WERI-Rb-1 (cell line): ENCODE results near the gene TXNDC17.
"Not testable (repeated sequence)": the region's sequence is repeated elsewhere in the genome, so short reads cannot be mapped to it uniquely, and the experiment has no call there.

Experiments
- DNase-seq: peaks from one replicate; pipeline ENCODE4 v3.0.0-alpha.2; 2020
- H3K27ac ChIP-seq: fragments of 250-450 bp; sonication (Bioruptor Pico); 2 replicates; pipeline ENCODE4 v1.5.1; 2020; ENCODE audit warnings: mild to moderate bottlenecking, moderate library complexity
- H3K27me3 ChIP-seq: fragments of 250-450 bp; sonication (Bioruptor Pico); 2 replicates; pipeline ENCODE4 v1.5.1; 2021; ENCODE audit warnings: mild to moderate bottlenecking, low read depth, moderate library complexity; ENCODE audit not compliant: insufficient read depth, severe bottlenecking
- H3K36me3 ChIP-seq: fragments of 250-450 bp; sonication (Bioruptor Pico); 2 replicates; pipeline ENCODE4 v1.5.1; 2020; ENCODE audit warnings: mild to moderate bottlenecking, moderate library complexity
- H3K4me3 ChIP-seq: 2 replicates; pipeline ENCODE4 v1.5.1; 2011; ENCODE audit warnings: low read depth, mild to moderate bottlenecking, control low read depth, low read length
- H3K9me3 ChIP-seq: fragments of 250-450 bp; sonication (Bioruptor Pico); 2 replicates; pipeline ENCODE4 v1.5.1; 2021; ENCODE audit warnings: mild to moderate bottlenecking, moderate library complexity; ENCODE audit not compliant: severe bottlenecking
- CTCF ChIP-seq: IDR thresholded peaks from 2 replicates; pipeline ENCODE4 v1.5.1; 2011; ENCODE audit warnings: low read depth, mild to moderate bottlenecking, control low read depth, inconsistent platforms, low read length

The TXNDC17 gene

GRCh38 chr17:6643451-6644125 is 2.7 kb downstream of the TXNDC17 start:
- H3K4me3 ChIP-seq = no peak overlapping the region
- no peaks in the 10 kb centered on the region for H3K27me3 ChIP-seq
- H3K9me3 ChIP-seq = peaks cover 2% of the 10 kb centered on the region
- DNase-seq = no peak
- no peak overlapping the region for H3K27ac ChIP-seq
- TF ChIP-seq CTCF = no peak
- peaks cover 63% of the 10 kb centered on the region for H3K36me3 ChIP-seq

DNA sequence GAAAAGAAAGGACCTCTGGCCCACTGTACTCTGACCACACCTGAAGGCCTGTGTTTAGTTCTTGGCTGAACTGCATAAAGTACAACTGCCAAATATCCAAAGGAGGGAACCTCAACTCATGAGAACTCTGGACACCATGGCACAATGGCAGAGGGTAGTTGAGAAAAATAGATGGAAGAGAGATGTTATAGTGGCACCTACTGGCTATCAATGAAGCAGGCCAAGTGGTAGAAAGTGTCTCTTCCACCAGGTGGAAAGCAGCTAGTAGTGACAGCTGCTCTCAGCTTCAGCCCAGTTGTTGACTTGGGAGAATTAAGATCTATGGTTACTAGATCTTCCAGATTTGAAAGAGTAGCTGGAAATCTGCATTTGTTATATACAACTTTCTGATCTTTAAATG is 7.3 kb downstream of the TXNDC17 start:
- no peak overlapping the region for H3K27ac ChIP-seq
- H3K4me3 ChIP-seq = no peak overlapping the region
- peaks cover 48% of the 10 kb centered on the region for H3K36me3 ChIP-seq
- no peak for DNase-seq
- peak; percentile 39; the same call in 1 of the 2 replicates for TF ChIP-seq CTCF
- H3K27me3 ChIP-seq = no peaks in the 10 kb centered on the region
- peaks cover 3% of the 10 kb centered on the region for H3K9me3 ChIP-seq

DNA sequence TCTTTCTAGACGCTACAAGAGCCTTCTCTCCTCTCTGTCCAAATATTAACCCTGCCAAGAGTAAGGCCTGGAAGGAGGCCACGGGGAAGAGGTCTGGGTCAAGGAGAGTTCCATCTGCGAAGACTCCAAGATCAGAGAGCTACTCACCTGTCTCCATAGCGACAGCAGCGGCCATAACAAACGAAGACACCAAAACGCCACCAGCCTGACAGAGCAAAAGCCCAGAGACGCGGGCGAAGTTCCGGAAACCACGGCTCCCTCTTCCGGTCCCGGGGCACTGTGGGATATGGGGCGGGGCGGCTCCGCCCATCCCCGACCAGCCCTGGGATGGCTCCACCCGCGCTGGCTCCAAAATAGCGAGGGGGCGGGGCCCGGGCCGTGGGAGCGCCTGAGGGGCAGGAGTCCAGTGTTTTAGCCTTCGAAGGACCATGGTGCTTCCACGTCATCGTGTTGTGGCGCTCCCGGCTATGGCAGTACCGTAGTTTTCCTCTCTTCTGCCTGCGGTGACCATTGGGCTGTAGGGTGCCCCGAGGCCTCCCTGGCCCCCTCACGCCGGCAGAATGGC is 10.6 kb downstream of the TXNDC17 start, which contains the start of the genes C17orf100 and MED31:
C17orf100 (plus strand) TSS at position 409 of the 565 bp plus-strand sequence; CDS start at position 561, 152 bp downstream.
MED31 (minus strand) TSS at position 252 of the 565 bp plus-strand sequence; CDS start at position 175, 77 bp downstream.
- peak; percentile 93 for DNase-seq
- Histone ChIP-seq H3K4me3 (peak within 1 kb of the TSS; percentile 86), H3K27ac (peak within 1 kb of the TSS; percentile 89), H3K27me3 (no peaks in the 10 kb centered on the region), H3K36me3 (peaks cover 20% of the 10 kb centered on the region), H3K9me3 (peaks cover 3% of the 10 kb centered on the region)
- TF ChIP-seq CTCF = no peak

GRCh38 chr17:6651919-6652452 is 11.1 kb downstream of the TXNDC17 start:
- Histone ChIP-seq H3K9me3 (peaks cover 3% of the 10 kb centered on the region), H3K27ac (peak overlapping the region; percentile 89), H3K4me3 (peak overlapping the region; percentile 86), H3K36me3 (peaks cover 20% of the 10 kb centered on the region), H3K27me3 (no peaks in the 10 kb centered on the region)
- no peak for TF ChIP-seq CTCF
- no peak for DNase-seq

DNA sequence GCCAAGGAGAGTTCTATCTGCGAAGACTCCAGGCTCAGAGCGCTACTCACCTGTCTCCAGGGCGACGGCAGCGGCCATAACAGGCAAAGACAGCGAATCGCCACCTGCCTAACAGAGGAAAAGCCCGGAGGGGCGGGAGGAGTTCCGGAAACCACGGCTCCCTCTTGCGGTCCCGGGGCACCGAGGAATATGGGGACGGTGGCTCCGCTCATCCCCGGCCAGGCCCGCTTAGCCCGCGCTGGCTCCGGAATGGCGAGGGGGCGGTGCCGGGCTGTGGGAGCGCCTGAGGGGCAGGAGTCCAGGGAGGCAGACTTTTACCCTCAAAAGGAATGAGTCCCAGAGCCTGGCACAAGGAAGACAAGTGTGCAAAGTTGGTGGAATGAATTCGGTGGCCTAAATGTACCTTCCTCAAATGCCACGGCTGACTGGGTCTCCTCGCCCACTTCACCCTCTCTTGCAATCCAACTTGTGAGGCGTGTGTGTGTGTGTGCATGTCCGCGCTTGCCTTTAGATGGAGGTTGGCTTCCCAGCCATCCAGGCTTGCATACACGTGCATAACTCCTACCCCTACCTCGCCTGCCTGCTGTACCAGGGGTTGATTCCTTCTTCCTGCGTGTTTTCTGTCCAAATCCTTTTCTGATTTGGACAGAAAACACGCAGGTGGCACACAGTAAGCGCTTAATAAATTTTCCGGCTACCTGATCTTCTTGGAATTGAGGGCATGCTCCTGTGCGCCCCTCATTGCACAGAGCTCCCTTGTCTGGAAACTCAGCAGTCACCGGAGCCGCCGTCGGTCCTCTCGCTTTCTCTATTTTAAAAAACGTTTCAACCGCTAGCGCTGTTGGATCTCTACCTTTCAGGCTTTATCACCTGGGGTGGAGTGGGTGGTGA is 14.2 kb downstream of the TXNDC17 start:
- Histone ChIP-seq H3K4me3 (no peak overlapping the region), H3K27ac (no peak overlapping the region), H3K36me3 (no peaks in the 10 kb centered on the region; the same call in 1 of the 2 replicates), H3K27me3 (no peaks in the 10 kb centered on the region), H3K9me3 (peaks cover 3% of the 10 kb centered on the region)
- DNase-seq = no peak
- TF ChIP-seq CTCF = no peak

GRCh38 chr17:6655732-6656361 is 15.0 kb downstream of the TXNDC17 start:
- DNase-seq, H3K27me3 ChIP-seq, H3K9me3 ChIP-seq, H3K27ac ChIP-seq, H3K4me3 ChIP-seq, H3K36me3 ChIP-seq: not testable (repeated sequence)

GRCh38 chr17:6656797-6657632 is 16.2 kb downstream of the TXNDC17 start:
- not testable (repeated sequence) for H3K4me3 ChIP-seq, H3K27me3 ChIP-seq, H3K36me3 ChIP-seq, H3K9me3 ChIP-seq, DNase-seq, H3K27ac ChIP-seq
